GM23248 (cell line): ENCODE data around the gene SLC35D3.

Experiments used
- EZH2 ChIP-seq: fragments of 200-600 bp; sonication (generic); IDR thresholded peaks from 2 replicates; pipeline ENCODE4 v1.6.1; 2018; ENCODE audit warnings: antibody characterized with exemption, mild to moderate bottlenecking; ENCODE audit not compliant: insufficient read depth, poor library complexity, severe bottlenecking
- EZH2phosphoT487 ChIP-seq: fragments of 200-600 bp; sonication (generic); IDR thresholded peaks from 2 replicates; pipeline ENCODE4 v1.6.1; 2018; ENCODE audit warnings: antibody characterized with exemption, moderate library complexity, mild to moderate bottlenecking, low read depth; ENCODE audit not compliant: insufficient read depth

DNA sequence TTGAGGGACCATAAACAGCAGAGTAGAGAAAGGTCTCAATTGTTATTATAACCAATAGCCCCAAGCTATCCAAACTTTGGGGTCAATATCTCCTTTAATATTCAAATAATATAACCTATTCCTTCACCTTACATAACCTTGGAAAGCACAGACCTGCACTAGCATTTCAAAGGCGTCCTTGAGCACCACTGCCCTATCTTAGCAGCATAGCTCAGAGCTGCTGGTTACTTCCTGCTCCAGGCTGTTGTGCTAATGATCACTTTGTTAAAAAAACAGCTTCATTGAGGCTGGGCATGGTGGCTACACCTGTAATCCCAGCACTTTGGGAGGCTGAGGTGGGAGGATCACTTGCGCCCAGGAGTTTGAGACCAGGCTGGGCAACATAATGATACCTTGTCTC, 10.5 kb downstream of the SLC35D3 start:
- TF ChIP-seq EZH2 (no peak), EZH2phosphoT487 (no peak)
